ENCODE results near the gene SH2D6. TPM values are rescaled to one million over a fixed set of nuclear protein-coding genes. Genes with fewer than 3 reads are reported as not detected.
A peak's percentile ranks its signal among the peaks of the same experiment; 100 is the strongest.

The SH2D6 gene
- total and polyA plus RNA-seq, 9 of the 15 experiments (the other 6 are each of a cell fraction or from before 2014, with no cell fraction given), result 0.07 to 0.76 (median 0.33) TPM; not detected in 2

DNA sequence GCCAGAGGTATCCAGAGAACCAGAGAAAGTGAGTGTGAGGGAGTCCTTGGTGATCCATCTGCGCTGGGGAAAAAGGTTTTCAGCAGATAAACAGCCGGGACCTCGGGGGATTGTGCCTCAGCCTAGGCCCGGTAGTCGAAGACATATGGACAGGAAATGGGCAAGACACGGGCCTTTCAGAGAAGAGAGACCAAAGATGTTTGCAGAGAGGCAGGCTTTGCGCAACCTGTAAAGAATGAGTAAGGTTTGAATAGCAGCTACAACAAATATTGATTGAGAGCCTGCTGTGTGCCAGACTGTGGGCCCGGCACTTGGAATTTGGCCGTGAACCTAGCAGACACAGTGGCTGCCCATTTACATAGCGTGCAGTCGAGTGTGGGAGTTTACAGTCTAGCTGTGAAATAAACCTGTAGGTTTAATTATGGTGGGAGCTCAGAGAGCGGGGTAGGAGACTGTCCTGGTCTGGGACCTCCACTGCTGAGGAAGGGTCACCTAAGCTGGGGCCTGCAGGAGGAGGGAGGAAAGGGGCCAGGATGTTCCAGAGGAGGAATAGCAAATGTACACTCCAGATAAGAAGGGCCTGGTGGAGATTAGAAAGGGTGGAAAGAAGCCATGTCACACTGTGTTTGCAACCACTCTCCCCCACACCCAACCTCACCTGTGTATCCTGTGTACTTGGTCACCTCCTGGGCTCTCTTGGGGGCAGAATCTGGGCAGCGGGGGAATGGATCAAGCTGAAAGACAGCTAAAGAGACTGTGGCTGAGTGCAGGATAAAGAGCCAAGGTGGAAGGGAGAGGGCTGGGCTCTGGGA lies 3.0 kb downstream of the SH2D6 start (continued):
- TF ChIP-seq KDM1A (IDR thresholded peaks at IDR 0.05), result peak in 1 of 2 experiments; percentile 26; a peak in 1 of 4 replicates
- no peak for TF ChIP-seq PPARD (CRISPR knock-in tag; IDR thresholded peaks at IDR 0.05)
- TF ChIP-seq, protein P1, sequence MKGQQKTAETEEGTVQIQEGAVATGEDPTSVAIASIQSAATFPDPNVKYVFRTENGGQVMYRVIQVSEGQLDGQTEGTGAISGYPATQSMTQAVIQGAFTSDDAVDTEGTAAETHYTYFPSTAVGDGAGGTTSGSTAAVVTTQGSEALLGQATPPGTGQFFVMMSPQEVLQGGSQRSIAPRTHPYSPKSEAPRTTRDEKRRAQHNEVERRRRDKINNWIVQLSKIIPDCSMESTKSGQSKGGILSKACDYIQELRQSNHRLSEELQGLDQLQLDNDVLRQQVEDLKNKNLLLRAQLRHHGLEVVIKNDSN (CRISPR knock-in tag; IDR thresholded peaks at IDR 0.05), result no peak
- TF ChIP-seq LEF1 (IDR thresholded peaks at IDR 0.05), result peak; percentile 58; the same call in 1 of the 2 replicates
- TF ChIP-seq, protein P2, sequence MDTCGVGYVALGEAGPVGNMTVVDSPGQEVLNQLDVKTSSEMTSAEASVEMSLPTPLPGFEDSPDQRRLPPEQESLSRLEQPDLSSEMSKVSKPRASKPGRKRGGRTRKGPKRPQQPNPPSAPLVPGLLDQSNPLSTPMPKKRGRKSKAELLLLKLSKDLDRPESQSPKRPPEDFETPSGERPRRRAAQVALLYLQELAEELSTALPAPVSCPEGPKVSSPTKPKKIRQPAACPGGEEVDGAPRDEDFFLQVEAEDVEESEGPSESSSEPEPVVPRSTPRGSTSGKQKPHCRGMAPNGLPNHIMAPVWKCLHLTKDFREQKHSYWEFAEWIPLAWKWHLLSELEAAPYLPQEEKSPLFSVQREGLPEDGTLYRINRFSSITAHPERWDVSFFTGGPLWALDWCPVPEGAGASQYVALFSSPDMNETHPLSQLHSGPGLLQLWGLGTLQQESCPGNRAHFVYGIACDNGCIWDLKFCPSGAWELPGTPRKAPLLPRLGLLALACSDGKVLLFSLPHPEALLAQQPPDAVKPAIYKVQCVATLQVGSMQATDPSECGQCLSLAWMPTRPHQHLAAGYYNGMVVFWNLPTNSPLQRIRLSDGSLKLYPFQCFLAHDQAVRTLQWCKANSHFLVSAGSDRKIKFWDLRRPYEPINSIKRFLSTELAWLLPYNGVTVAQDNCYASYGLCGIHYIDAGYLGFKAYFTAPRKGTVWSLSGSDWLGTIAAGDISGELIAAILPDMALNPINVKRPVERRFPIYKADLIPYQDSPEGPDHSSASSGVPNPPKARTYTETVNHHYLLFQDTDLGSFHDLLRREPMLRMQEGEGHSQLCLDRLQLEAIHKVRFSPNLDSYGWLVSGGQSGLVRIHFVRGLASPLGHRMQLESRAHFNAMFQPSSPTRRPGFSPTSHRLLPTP (IDR thresholded peaks at IDR 0.05; ENCODE audit: borderline replicate concordance, extremely low read depth, insufficient read length), result no peak
- no peak for TF ChIP-seq ZSCAN29 (IDR thresholded peaks at IDR 0.05)
- no peak for TF ChIP-seq SMAD2 (IDR thresholded peaks at IDR 0.05; ENCODE audit: low read depth, low read length)
- no peak for TF ChIP-seq BCL6 (CRISPR knock-in tag; IDR thresholded peaks at IDR 0.05)
- TF ChIP-seq HDAC1 (IDR thresholded peaks at IDR 0.05), result peak in 1 of 2 experiments; percentile 75; a peak in 2 of 4 replicates
- TF ChIP-seq ZC3H11A (IDR thresholded peaks at IDR 0.05; ENCODE audit: low read depth, low read length), result no peak
- no peak for TF ChIP-seq ETS2 (tag; IDR thresholded peaks at IDR 0.05; ENCODE audit: borderline replicate concordance, poor library complexity, severe bottlenecking)
- TF ChIP-seq, protein P3, sequence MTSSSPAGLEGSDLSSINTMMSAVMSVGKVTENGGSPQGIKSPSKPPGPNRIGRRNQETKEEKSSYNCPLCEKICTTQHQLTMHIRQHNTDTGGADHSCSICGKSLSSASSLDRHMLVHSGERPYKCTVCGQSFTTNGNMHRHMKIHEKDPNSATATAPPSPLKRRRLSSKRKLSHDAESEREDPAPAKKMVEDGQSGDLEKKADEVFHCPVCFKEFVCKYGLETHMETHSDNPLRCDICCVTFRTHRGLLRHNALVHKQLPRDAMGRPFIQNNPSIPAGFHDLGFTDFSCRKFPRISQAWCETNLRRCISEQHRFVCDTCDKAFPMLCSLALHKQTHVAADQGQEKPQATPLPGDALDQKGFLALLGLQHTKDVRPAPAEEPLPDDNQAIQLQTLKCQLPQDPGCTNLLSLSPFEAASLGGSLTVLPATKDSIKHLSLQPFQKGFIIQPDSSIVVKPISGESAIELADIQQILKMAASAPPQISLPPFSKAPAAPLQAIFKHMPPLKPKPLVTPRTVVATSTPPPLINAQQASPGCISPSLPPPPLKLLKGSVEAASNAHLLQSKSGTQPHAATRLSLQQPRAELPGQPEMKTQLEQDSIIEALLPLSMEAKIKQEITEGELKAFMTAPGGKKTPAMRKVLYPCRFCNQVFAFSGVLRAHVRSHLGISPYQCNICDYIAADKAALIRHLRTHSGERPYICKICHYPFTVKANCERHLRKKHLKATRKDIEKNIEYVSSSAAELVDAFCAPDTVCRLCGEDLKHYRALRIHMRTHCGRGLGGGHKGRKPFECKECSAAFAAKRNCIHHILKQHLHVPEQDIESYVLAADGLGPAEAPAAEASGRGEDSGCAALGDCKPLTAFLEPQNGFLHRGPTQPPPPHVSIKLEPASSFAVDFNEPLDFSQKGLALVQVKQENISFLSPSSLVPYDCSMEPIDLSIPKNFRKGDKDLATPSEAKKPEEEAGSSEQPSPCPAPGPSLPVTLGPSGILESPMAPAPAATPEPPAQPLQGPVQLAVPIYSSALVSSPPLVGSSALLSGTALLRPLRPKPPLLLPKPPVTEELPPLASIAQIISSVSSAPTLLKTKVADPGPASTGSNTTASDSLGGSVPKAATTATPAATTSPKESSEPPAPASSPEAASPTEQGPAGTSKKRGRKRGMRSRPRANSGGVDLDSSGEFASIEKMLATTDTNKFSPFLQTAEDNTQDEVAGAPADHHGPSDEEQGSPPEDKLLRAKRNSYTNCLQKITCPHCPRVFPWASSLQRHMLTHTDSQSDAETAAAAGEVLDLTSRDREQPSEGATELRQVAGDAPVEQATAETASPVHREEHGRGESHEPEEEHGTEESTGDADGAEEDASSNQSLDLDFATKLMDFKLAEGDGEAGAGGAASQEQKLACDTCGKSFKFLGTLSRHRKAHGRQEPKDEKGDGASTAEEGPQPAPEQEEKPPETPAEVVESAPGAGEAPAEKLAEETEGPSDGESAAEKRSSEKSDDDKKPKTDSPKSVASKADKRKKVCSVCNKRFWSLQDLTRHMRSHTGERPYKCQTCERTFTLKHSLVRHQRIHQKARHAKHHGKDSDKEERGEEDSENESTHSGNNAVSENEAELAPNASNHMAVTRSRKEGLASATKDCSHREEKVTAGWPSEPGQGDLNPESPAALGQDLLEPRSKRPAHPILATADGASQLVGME (CRISPR knock-in tag; IDR thresholded peaks at IDR 0.05), result no peak
- TF ChIP-seq YBX1 (IDR thresholded peaks at IDR 0.05), result no peak
- TF ChIP-seq KLF10 (CRISPR knock-in tag; IDR thresholded peaks at IDR 0.05), result no peak
- TF ChIP-seq ETV5 (CRISPR knock-in tag; IDR thresholded peaks at IDR 0.05; ENCODE audit: low read depth), result no peak; the same call in 1 of the 2 replicates
- peak; percentile 91 for TF ChIP-seq ZNF12 (CRISPR knock-in tag; IDR thresholded peaks at IDR 0.05)
- TF ChIP-seq FIP1L1 (IDR thresholded peaks at IDR 0.05; ENCODE audit: low read depth, low read length, poor library complexity, severe bottlenecking), result no peak
- no peak for TF ChIP-seq KLF6 (CRISPR knock-in tag; IDR thresholded peaks at IDR 0.05; ENCODE audit: borderline replicate concordance)

Measured in K562 (cell line).